Thyroid gland (tissue), 4 donors: ENCODE data around the gene DICER1. TPM values are rescaled to one million over a fixed set of nuclear protein-coding genes. Genes with fewer than 3 reads are reported as not detected.

ENCODE experiments used
- DNase-seq, 2 donors: peaks; one replicate each; pipeline ENCODE4 v3.0.0-alpha.2; 2019
- H3K27ac ChIP-seq, 3 donors: fragments of 200-600 bp; sonication (generic); 1 replicate in 2 of 3; 2 replicates in 1 of 3; pipeline ENCODE4 v1.5.1; 2016 to 2019; ENCODE audit warnings: mild to moderate bottlenecking in 1 of 3, moderate library complexity in 1 of 3
- H3K27me3 ChIP-seq: fragments of 200-600 bp; sonication (generic); one replicate; pipeline ENCODE4 v1.5.1; 2019
- H3K36me3 ChIP-seq, 2 donors: fragments of 200-600 bp; sonication (generic); one replicate each; pipeline ENCODE4 v1.5.1; 2016 to 2019
- H3K4me1 ChIP-seq, 2 donors: fragments of 200-600 bp; sonication (generic); one replicate each; pipeline ENCODE4 v1.5.1; 2017 to 2019
- H3K4me3 ChIP-seq, 3 donors: fragments of 200-600 bp; sonication (generic); replicated peaks in 1 of 3; 1 replicate in 2 of 3; 2 replicates in 1 of 3; pipeline ENCODE4 v1.5.1; 2016; ENCODE audit warnings: mild to moderate bottlenecking in 1 of 3
- H3K9me3 ChIP-seq: fragments of 200-600 bp; sonication (generic); one replicate; pipeline ENCODE4 v1.5.1; 2017
- POLR2A ChIP-seq, 2 donors: fragments of 450-650 bp; IDR thresholded peaks; one replicate each; pipeline ENCODE4 v1.6.1; 2017; ENCODE audit warnings: antibody characterized with exemption in 2 of 2, mild to moderate bottlenecking in 2 of 2, moderate library complexity in 1 of 2
- WGBS, 2 donors: methylation state at CpG; one replicate each; pipeline ENCODE4 v1.1.5; 2017; 5-methylcytosine and 5-hydroxymethylcytosine counted together
- intact Hi-C: fragments of 100-400 bp; cut with DNase I; formaldehyde crosslinking; loops from one replicate; pipeline ENCODE4 v1.15.1; 2023
- total RNA-seq, 4 donors: library from RNA; depleted of rRNA; stranded (reverse); fragments of >200 nt; gene quantifications; one replicate each; pipeline ENCODE4 v1.2.3, GENCODE V29; 2016
- TF ChIP-seq, protein P1 (sequence below), 6 experiments: fragments of 200-600 bp in 3 of 6; fragments of 450-650 bp in 3 of 6; sonication (generic) in 3 of 6; IDR thresholded peaks; one replicate each; pipeline ENCODE4 v1.5.1; 2016 to 2019; ENCODE audit warnings: antibody characterized with exemption in 6 of 6, mild to moderate bottlenecking in 2 of 6, inconsistent platforms in 1 of 6, moderate library complexity in 1 of 6

Gene DICER1
- total RNA-seq, 4 donors from 2014 or later, result 66.5 to 96.8 (median 78.8) TPM

DNA sequence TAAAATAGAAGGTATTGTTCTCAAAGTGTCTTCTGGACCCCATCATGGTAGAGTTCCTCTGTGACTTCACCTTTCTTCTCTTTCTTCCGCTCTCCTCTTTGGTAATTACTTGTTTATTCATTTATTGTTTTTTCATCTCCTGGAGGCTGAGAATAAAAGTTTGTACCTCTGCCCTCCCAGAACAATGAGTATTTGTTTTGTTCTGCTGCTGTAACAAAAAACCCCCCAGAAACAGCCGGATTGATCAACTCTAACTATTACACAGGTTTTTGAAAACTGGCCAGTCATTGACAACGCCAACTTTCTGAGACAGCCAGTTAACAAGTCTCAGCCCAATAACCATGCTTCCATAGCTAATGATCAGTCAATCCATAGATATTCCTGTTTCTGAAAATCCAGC lies 8.2 kb upstream of the DICER1 start:
- DNase-seq, result no peak
- Histone ChIP-seq H3K36me3 (no peaks in the 10 kb centered on the region), H3K9me3 (no peaks in the 10 kb centered on the region), H3K27ac (no peak overlapping the region), H3K4me3 (no peak overlapping the region), H3K27me3 (no peaks in the 10 kb centered on the region), H3K4me1 (no peaks in the 10 kb centered on the region)
- intact Hi-C loops, result loop anchor here (10.0 kb wide), 1 partner anchor 269 kb away; no protein-coding TSS in a partner anchor
- WGBS, 2 donors, result 96 to 98% methylated on average over 3 of the region's 3 CpGs
- TF ChIP-seq POLR2A (IDR thresholded peaks at IDR 0.05), result no peak

DNA sequence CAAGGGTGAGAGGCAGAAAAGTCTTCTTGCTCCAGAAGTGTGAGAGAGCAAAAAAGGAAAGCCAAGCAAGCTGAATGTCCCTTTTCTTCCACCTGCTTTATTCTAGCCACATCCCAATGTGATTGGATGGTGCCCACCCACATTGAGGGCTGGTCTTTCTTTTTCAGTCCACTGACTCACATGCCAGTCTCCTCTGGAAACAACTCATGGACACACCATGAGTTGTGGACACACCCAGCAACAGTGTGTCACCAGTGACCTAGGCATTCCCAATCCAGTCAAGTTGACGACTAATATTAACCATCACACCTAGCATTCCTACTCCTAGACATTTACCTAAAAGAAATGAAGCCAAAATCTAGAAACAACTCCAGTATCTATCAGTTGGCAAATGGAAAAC lies 7.2 kb upstream of the DICER1 start:
- no peaks in the 10 kb centered on the region for H3K4me1 ChIP-seq
- H3K27me3 ChIP-seq, result no peaks in the 10 kb centered on the region
- no peak overlapping the region for H3K4me3 ChIP-seq
- no peaks in the 10 kb centered on the region for H3K9me3 ChIP-seq
- intact Hi-C loops, result loop anchor here (10.0 kb wide), 1 partner anchor 270 kb away; no protein-coding TSS in a partner anchor
- H3K36me3 ChIP-seq, result no peaks in the 10 kb centered on the region
- no peak overlapping the region for H3K27ac ChIP-seq
- 100% methylated on average over 1 of the region's 1 CpG for WGBS, 2 donors
- TF ChIP-seq, protein P1, sequence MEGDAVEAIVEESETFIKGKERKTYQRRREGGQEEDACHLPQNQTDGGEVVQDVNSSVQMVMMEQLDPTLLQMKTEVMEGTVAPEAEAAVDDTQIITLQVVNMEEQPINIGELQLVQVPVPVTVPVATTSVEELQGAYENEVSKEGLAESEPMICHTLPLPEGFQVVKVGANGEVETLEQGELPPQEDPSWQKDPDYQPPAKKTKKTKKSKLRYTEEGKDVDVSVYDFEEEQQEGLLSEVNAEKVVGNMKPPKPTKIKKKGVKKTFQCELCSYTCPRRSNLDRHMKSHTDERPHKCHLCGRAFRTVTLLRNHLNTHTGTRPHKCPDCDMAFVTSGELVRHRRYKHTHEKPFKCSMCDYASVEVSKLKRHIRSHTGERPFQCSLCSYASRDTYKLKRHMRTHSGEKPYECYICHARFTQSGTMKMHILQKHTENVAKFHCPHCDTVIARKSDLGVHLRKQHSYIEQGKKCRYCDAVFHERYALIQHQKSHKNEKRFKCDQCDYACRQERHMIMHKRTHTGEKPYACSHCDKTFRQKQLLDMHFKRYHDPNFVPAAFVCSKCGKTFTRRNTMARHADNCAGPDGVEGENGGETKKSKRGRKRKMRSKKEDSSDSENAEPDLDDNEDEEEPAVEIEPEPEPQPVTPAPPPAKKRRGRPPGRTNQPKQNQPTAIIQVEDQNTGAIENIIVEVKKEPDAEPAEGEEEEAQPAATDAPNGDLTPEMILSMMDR (IDR thresholded peaks at IDR 0.05), result no peak
- TF ChIP-seq POLR2A (IDR thresholded peaks at IDR 0.05), result no peak
- no peak for DNase-seq

DNA sequence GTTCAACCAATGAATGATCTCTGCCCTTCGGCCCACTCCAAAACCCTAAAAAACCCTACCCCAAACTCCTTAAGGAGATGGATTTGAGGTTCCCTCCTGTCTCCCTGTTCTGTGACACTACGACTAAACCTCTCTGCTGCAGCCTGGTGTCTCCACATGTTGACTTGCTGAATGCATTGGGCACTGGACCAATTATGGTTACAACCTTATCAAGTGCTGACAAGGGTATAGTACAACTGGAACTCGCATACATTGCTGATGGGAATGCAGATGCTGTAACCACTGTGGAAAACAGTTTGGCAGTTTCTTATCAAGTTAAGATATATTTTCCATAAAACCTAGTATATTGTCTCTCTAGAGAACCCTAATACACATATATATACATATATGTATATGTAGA lies 6.3 kb upstream of the DICER1 start:
- Histone ChIP-seq H3K27ac (no peak overlapping the region), H3K4me1 (peaks cover 0 to under 1% of the 10 kb centered on the region in 2 donors), H3K27me3 (no peaks in the 10 kb centered on the region), H3K4me3 (no peak overlapping the region), H3K9me3 (no peaks in the 10 kb centered on the region), H3K36me3 (no peaks in the 10 kb centered on the region)
- DNase-seq, result no peak
- intact Hi-C loops, result loop anchor here (10.0 kb wide), 1 partner anchor 271 kb away; no protein-coding TSS in a partner anchor
- 97 to 98% methylated on average over 3 of the region's 3 CpGs for WGBS, 2 donors
- no peak for TF ChIP-seq POLR2A (IDR thresholded peaks at IDR 0.05)
- TF ChIP-seq, protein P1 (IDR thresholded peaks at IDR 0.05), result no peak

DNA sequence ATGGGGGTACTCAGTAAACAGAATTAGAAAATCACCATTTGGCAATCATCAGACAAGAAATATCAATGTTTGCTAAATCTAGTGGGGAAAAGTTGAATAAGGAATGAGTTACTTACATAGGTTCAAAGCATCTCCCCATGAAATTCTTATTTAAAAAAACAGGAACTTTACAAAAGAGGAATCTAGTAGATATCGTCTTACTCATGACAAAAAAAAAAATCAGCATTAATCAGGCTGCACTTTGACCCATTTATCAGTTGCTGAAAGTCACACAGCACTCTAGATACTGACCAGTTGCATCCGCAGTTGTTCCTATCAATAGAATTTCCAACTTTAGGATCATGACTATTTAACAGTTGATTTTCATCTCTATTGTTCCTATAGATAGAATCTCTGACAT lies 5.8 kb upstream of the DICER1 start:
- WGBS, 2 donors, result 82 to 85% methylated on average over 2 of the region's 2 CpGs
- Histone ChIP-seq H3K27me3 (no peaks in the 10 kb centered on the region), H3K9me3 (no peaks in the 10 kb centered on the region), H3K4me3 (no peak overlapping the region), H3K27ac (no peak overlapping the region), H3K36me3 (no peaks in the 10 kb centered on the region), H3K4me1 (peaks cover 5 to 6% of the 10 kb centered on the region in 2 donors)
- DNase-seq, result no peak
- intact Hi-C loops, result loop anchor here (10.0 kb wide), 1 partner anchor 272 kb away; no protein-coding TSS in a partner anchor
- no peak for TF ChIP-seq POLR2A (IDR thresholded peaks at IDR 0.05)
- TF ChIP-seq, protein P1 (IDR thresholded peaks at IDR 0.05), result no peak

DNA sequence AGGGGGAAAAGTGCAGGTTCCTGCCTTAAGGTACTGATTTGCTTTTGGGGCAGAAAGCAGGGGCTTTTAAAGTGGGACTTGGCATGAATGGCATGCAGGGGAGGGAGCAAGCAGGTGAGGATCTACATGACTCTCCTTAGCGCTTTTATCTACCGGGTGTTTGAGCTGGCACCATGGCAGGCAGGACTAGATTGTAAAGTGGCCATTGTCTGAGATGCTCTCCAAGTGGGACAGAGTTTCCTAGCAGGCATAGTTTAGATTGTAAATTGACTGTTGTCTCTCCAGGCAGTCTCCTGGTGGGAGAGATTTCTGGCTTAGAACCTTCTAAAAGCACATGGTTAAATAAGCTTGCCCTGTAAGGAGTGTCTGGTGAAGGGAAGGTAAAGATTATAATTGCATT lies 5.3 kb upstream of the DICER1 start:
- Histone ChIP-seq H3K27me3 (no peaks in the 10 kb centered on the region), H3K36me3 (no peaks in the 10 kb centered on the region), H3K4me1 (peaks cover 7 to 9% of the 10 kb centered on the region in 2 donors), H3K27ac (no peak overlapping the region), H3K9me3 (no peaks in the 10 kb centered on the region), H3K4me3 (no peak overlapping the region)
- 36 to 47% methylated on average over 2 of the region's 2 CpGs for WGBS, 2 donors
- DNase-seq, result no peak
- intact Hi-C loops, result loop anchor here (10.0 kb wide), 1 partner anchor 272 kb away; no protein-coding TSS in a partner anchor
- TF ChIP-seq, protein P1 (IDR thresholded peaks at IDR 0.05), result no peak
- no peak for TF ChIP-seq POLR2A (IDR thresholded peaks at IDR 0.05)
